Measurements from ENCODE around the gene NSG1.

Gene NSG1

GRCh38 chr4:4437798-4438470, 51.0 kb downstream of the NSG1 start:
- no peaks in the 10 kb centered on the region for H3K9me3 ChIP-seq (ENCODE audit: control insufficient read depth, insufficient read depth, low read length)
- DNase-seq (ENCODE audit: low read depth, low spot score), result no peak
- no peaks in the 10 kb centered on the region for H3K27me3 ChIP-seq (ENCODE audit: control insufficient read depth, insufficient read depth, low read length)
- H3K36me3 ChIP-seq (ENCODE audit: control insufficient read depth, insufficient read depth, low read length), result no peaks in the 10 kb centered on the region
- no peak overlapping the region for H3K4me3 ChIP-seq (ENCODE audit: low read length)
- no peak overlapping the region for H3K27ac ChIP-seq (ENCODE audit: low read length)
- H3K4me1 ChIP-seq (ENCODE audit: control insufficient read depth, insufficient read depth, low read length), result no peaks in the 10 kb centered on the region
- no CpG with 5 or more reads among the region's 13 CpGs for WGBS (ENCODE audit: insufficient coverage, insufficient read length)

DNA sequence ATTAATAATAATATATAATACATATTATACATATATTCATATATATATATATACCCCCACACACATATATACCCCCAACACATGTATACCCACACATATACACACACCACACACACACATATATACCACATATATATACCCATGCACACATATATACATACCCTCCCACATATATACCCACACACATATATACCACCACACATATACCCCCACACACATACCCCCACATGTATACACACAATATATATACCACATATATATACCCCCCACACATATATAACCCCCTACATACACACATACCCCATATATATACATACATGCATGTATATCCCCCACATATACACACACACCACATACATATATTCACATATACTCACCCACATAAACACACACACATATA, 52.0 kb downstream of the NSG1 start:
- DNase-seq (ENCODE audit: low read depth, low spot score), result no peak
- H3K4me3 ChIP-seq (ENCODE audit: low read length), result no peak overlapping the region
- H3K27me3 ChIP-seq (ENCODE audit: control insufficient read depth, insufficient read depth, low read length), result no peaks in the 10 kb centered on the region
- no peaks in the 10 kb centered on the region for H3K36me3 ChIP-seq (ENCODE audit: control insufficient read depth, insufficient read depth, low read length)
- H3K9me3 ChIP-seq (ENCODE audit: control insufficient read depth, insufficient read depth, low read length), result no peaks in the 10 kb centered on the region
- H3K4me1 ChIP-seq (ENCODE audit: control insufficient read depth, insufficient read depth, low read length), result no peaks in the 10 kb centered on the region
- H3K27ac ChIP-seq (ENCODE audit: low read length), result no peak overlapping the region

- no peaks in the 10 kb centered on the region for H3K27me3 ChIP-seq (ENCODE audit: control insufficient read depth, insufficient read depth, low read length)
- no CpG with 5 or more reads among the region's 4 CpGs for WGBS (ENCODE audit: insufficient coverage, insufficient read length)
Observed at GRCh38 chr4:4439782-4440181, 52.9 kb downstream of the NSG1 start.

DNA sequence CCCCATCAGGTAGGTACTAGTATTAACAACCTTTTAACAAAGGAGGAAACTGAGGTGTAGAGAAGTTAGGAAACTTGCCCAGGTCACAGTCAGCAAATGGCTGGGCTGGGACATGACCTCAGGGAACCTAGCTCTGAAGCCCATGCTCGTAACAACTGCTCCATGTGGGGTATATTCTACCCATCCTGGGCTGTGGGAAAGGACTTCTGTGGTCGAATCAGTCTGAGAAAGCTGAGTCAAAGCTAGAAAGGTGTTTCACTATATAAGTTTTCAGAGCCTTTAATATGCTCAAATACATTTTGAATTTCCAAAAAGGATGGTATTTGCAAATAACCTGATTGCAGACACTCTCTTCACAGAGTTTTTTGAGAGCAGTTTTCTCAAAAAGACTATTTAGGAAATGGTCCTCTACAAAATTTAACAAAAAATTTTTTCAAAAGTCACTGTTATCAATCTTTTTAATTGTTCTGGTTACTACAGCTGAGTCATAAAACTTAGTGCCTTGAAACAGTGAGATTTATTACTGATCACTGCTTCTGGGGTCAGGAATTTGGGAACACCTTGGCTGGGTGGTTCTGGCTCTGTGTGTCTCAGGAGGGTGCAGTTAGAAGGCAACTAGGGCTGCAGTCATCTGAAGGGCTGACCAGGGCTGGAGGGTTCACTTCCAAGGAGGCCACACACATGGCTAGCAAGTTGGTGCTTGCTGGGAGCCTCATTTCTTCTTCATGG, 53.6 kb downstream of the NSG1 start:
- Histone ChIP-seq H3K4me3 (ENCODE audit: low read length) (no peak overlapping the region), H3K27ac (ENCODE audit: low read length) (no peak overlapping the region), H3K36me3 (ENCODE audit: control insufficient read depth, insufficient read depth, low read length) (no peaks in the 10 kb centered on the region), H3K4me1 (ENCODE audit: control insufficient read depth, insufficient read depth, low read length) (no peaks in the 10 kb centered on the region), H3K27me3 (ENCODE audit: control insufficient read depth, insufficient read depth, low read length) (no peaks in the 10 kb centered on the region), H3K9me3 (ENCODE audit: control insufficient read depth, insufficient read depth, low read length) (no peaks in the 10 kb centered on the region)
- WGBS (ENCODE audit: insufficient coverage, insufficient read length), result no CpG with 5 or more reads among the region's 2 CpGs
- no peak for DNase-seq (ENCODE audit: low read depth, low spot score)

More at GRCh38 chr4:4439782-4440181, 52.9 kb downstream of the NSG1 start:
- H3K4me3 ChIP-seq (ENCODE audit: low read length), result no peak overlapping the region
- H3K27ac ChIP-seq (ENCODE audit: low read length), result no peak overlapping the region
- H3K4me1 ChIP-seq (ENCODE audit: control insufficient read depth, insufficient read depth, low read length), result no peaks in the 10 kb centered on the region
- DNase-seq (ENCODE audit: low read depth, low spot score), result no peak
- no peaks in the 10 kb centered on the region for H3K9me3 ChIP-seq (ENCODE audit: control insufficient read depth, insufficient read depth, low read length)
- no peaks in the 10 kb centered on the region for H3K36me3 ChIP-seq (ENCODE audit: control insufficient read depth, insufficient read depth, low read length)

DNA sequence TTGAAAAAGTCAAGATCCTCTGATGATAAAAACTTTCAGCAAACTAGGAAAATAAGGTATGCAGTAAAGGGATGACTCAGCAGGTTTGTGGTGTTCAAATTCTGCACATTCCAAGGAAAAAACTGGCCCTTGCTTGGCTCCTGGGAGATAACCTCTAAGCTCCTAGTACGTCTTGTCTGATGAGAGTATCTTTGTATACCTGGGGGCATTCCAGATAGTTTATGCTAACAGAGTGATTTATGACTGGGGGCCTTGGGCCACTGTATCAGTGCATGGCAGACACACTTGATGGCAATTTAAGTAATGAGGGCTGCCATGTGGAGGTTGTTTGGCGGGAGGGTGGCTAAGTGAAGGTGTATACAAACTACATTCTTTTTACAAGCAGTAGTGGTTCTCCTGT, 56.9 kb downstream of the NSG1 start:
- WGBS (ENCODE audit: insufficient coverage, insufficient read length), result no CpG with 5 or more reads among the region's 2 CpGs
- no peak overlapping the region for H3K27ac ChIP-seq (ENCODE audit: low read length)
- no peak overlapping the region for H3K4me3 ChIP-seq (ENCODE audit: low read length)
- H3K36me3 ChIP-seq (ENCODE audit: control insufficient read depth, insufficient read depth, low read length), result no peaks in the 10 kb centered on the region
- no peak for DNase-seq (ENCODE audit: low read depth, low spot score)
- no peaks in the 10 kb centered on the region for H3K4me1 ChIP-seq (ENCODE audit: control insufficient read depth, insufficient read depth, low read length)
- H3K27me3 ChIP-seq (ENCODE audit: control insufficient read depth, insufficient read depth, low read length), result no peaks in the 10 kb centered on the region
- H3K9me3 ChIP-seq (ENCODE audit: control insufficient read depth, insufficient read depth, low read length), result no peaks in the 10 kb centered on the region

- DNase-seq (ENCODE audit: low read depth, low spot score), result no peak
- Histone ChIP-seq H3K4me1 (ENCODE audit: control insufficient read depth, insufficient read depth, low read length) (no peaks in the 10 kb centered on the region), H3K4me3 (ENCODE audit: low read length) (no peak overlapping the region), H3K36me3 (ENCODE audit: control insufficient read depth, insufficient read depth, low read length) (no peaks in the 10 kb centered on the region), H3K27ac (ENCODE audit: low read length) (no peak overlapping the region), H3K9me3 (ENCODE audit: control insufficient read depth, insufficient read depth, low read length) (no peaks in the 10 kb centered on the region), H3K27me3 (ENCODE audit: control insufficient read depth, insufficient read depth, low read length) (no peaks in the 10 kb centered on the region)
Observed at GRCh38 chr4:4446434-4446833, 59.5 kb downstream of the NSG1 start.

DNA sequence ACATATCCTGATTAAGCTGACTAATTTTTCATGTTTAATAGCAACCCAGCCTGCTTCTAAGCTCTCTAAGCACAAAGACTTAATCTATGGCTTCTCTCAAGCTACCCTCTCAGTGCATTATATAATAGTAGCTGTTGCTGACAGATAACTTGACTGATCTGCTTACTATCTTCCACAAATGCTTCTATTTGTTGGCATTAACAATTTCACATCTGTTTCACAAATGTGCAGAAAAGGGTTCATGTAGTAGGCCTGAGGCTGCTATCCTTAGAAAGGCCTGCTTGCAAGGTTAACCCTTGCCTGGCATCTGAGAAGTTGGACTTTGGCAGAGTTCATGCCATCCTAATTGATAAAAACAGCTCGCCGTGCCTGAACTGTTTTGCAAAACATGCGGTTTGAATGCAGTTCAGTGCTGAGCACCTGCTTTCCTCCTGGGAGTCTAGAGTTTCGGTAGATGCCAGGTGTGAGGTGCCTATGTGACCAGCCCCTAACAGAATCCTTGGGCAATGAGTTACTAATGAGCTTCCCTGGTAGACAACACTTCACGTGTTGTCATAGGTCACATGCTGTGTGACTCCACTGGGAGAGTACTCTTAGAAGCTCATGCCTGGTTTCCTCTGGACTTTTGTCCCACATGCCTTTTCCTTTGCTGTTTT, 68.4 kb downstream of the NSG1 start:
- H3K36me3 ChIP-seq (ENCODE audit: control insufficient read depth, insufficient read depth, low read length), result 0 out of 2 replicates have a peak, but pooled peaks cover 2% of the 10 kb centered on the region
- H3K4me1 ChIP-seq (ENCODE audit: control insufficient read depth, insufficient read depth, low read length), result peaks cover 9% of the 10 kb centered on the region
- WGBS (ENCODE audit: insufficient coverage, insufficient read length), result no CpG with 5 or more reads among the region's 5 CpGs
- no peak overlapping the region for H3K4me3 ChIP-seq (ENCODE audit: low read length)
- no peak for DNase-seq (ENCODE audit: low read depth, low spot score)
- H3K27me3 ChIP-seq (ENCODE audit: control insufficient read depth, insufficient read depth, low read length), result no peaks in the 10 kb centered on the region
- H3K9me3 ChIP-seq (ENCODE audit: control insufficient read depth, insufficient read depth, low read length), result no peaks in the 10 kb centered on the region
- no peak overlapping the region for H3K27ac ChIP-seq (ENCODE audit: low read length)

DNA sequence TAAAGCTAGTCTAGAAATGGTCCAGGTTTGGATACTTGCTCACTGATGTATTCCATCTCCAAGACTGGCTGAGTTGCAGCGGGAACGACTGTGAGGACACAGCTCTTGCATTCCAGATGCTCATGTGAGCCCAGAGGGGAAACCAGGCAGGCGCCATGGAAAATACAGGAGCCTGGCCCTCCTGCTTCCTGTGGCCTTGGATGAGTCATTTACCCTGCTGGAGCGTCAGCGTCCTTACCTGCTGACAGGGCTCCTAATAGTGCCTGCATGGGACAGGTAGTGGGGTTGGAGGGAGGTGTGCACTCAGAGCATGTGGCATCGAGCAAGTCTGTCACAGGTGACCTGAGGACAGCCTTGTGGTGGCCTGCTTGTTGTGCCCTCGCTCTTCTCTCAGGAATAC, 69.4 kb downstream of the NSG1 start:
- H3K27ac ChIP-seq (ENCODE audit: low read length), result no peak overlapping the region
- no peak for DNase-seq (ENCODE audit: low read depth, low spot score)
- H3K4me1 ChIP-seq (ENCODE audit: control insufficient read depth, insufficient read depth, low read length), result peaks cover 9% of the 10 kb centered on the region
- no peaks in the 10 kb centered on the region for H3K9me3 ChIP-seq (ENCODE audit: control insufficient read depth, insufficient read depth, low read length)
- WGBS (ENCODE audit: insufficient coverage, insufficient read length), result no CpG with 5 or more reads among the region's 7 CpGs
- no peak overlapping the region for H3K4me3 ChIP-seq (ENCODE audit: low read length)
- no peaks in the 10 kb centered on the region for H3K27me3 ChIP-seq (ENCODE audit: control insufficient read depth, insufficient read depth, low read length)
- H3K36me3 ChIP-seq (ENCODE audit: control insufficient read depth, insufficient read depth, low read length), result 0 out of 2 replicates have a peak, but pooled peaks cover 2% of the 10 kb centered on the region

DNA sequence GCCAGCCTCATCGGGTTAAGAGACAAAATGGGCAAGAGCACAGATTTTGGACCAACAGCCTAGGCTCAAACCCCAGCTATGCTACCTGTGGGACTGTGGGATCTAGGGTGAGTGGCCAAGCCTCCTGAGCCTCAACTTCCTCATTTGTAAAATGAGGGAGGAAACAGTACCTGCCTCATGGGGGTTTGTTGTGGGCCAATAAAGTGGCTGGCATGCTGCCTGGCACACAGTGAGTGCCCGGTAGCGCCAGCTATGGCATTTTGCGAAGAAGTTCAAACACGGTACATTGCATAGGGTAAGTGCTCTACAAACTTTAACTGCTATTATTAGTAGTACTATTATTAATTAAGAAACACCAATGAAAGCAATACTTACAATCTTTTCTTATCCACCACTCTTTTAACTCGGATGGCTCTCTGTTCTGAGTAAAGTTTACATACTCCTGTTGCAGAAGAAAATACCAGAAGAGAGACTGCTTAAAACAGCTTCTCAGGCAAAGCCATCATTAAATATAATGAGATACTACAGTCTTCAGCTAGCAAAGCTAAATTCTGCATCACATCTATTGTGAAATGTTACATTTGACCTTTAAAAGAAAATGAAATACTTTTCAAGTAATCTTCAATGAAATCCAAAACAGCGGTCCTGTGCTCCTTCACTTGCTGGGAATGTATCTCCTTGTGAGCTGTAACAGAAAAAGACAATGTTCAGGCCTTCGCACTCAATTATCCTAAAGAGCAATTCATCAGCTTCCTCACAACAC, 70.1 kb downstream of the NSG1 start:
- H3K36me3 ChIP-seq (ENCODE audit: control insufficient read depth, insufficient read depth, low read length), result 0 out of 2 replicates have a peak, but pooled peaks cover 2% of the 10 kb centered on the region

DNA sequence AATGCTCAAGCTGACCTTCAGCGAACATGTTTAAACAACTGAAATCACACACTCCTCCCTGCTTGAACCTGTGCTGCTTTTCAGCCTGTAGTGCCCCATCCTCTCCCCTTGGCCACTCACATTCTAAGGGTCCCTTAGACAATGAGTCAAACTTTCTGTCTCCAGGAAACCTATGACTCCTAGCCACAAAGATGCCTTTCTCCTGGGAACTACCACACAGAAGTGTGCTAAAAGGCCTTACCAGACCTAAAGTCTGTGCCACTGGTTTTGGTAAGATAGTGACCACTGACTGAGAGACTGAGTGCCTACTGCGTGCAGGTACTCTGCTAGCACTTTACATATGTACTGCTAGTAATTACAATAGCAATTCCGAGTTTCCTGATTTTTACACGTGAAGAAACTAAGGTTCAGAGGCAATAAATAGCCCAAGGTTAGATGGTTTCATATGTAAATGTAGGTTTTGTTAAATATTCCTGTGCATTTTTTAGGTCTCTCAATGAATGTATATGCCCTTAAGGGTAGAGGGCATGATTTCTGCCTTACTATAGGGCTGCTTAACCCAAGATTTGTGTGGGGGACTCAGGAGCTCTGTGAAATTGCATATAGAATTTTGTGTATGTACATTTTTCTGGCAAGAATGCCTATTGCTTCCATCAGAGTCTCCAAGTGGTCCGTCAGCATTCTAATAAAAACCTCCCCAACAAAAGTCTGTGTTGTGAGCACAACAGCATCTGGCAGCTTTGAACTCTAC, 71.1 kb downstream of the NSG1 start:
- peaks cover 12% of the 10 kb centered on the region for H3K4me1 ChIP-seq (ENCODE audit: control insufficient read depth, insufficient read depth, low read length)
- DNase-seq (ENCODE audit: low read depth, low spot score), result peak; percentile 20
- no CpG with 5 or more reads among the region's 5 CpGs for WGBS (ENCODE audit: insufficient coverage, insufficient read length)

More for the DNA sequence above, 70.1 kb downstream of the NSG1 start:
- Histone ChIP-seq H3K4me1 (ENCODE audit: control insufficient read depth, insufficient read depth, low read length) (peaks cover 9% of the 10 kb centered on the region), H3K27me3 (ENCODE audit: control insufficient read depth, insufficient read depth, low read length) (no peaks in the 10 kb centered on the region), H3K27ac (ENCODE audit: low read length) (no peak overlapping the region), H3K4me3 (ENCODE audit: low read length) (no peak overlapping the region), H3K9me3 (ENCODE audit: control insufficient read depth, insufficient read depth, low read length) (no peaks in the 10 kb centered on the region)
- no peak for DNase-seq (ENCODE audit: low read depth, low spot score)
- no CpG with 5 or more reads among the region's 8 CpGs for WGBS (ENCODE audit: insufficient coverage, insufficient read length)

More for the DNA sequence above, 71.1 kb downstream of the NSG1 start:
- Histone ChIP-seq H3K27me3 (ENCODE audit: control insufficient read depth, insufficient read depth, low read length) (no peaks in the 10 kb centered on the region), H3K9me3 (ENCODE audit: control insufficient read depth, insufficient read depth, low read length) (no peaks in the 10 kb centered on the region), H3K27ac (ENCODE audit: low read length) (no peak overlapping the region), H3K4me3 (ENCODE audit: low read length) (no peak overlapping the region), H3K36me3 (ENCODE audit: control insufficient read depth, insufficient read depth, low read length) (0 out of 2 replicates have a peak, but pooled peaks cover 2% of the 10 kb centered on the region)
